ENCODE results near the gene HDAC6. TPM values are rescaled to one million over a fixed set of nuclear protein-coding genes. Genes with fewer than 3 reads are reported as not detected.
"Not testable (repeated sequence)": the region's sequence is repeated elsewhere in the genome, so short reads cannot be mapped to it uniquely, and the experiment has no call there.

The HDAC6 gene
- total RNA-seq, 1 donor from 2014 or later = 33.7 TPM

DNA sequence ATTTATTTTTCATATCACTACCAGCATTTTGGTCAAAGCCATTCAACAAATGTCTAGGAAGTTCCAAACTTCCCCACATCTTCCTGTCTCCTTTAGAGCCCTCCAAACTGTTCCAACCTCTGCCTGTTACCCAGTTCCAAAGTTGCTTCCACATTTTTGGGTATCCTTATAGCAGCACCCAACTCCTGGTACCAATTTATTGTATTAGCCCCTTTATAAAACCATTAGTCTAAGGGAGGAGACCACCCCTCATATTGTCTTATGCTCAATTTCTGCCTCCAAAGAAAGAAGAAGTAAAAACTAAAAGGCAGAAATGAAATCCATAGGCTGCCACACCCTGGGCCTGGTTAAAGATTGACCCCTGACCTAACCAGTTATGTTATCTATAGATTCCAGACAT lies 51.6 kb downstream of the HDAC6 start:
- DNase-seq (ENCODE audit: low spot score); intact Hi-C loops (cut with DNase I): not testable (repeated sequence)

DNA sequence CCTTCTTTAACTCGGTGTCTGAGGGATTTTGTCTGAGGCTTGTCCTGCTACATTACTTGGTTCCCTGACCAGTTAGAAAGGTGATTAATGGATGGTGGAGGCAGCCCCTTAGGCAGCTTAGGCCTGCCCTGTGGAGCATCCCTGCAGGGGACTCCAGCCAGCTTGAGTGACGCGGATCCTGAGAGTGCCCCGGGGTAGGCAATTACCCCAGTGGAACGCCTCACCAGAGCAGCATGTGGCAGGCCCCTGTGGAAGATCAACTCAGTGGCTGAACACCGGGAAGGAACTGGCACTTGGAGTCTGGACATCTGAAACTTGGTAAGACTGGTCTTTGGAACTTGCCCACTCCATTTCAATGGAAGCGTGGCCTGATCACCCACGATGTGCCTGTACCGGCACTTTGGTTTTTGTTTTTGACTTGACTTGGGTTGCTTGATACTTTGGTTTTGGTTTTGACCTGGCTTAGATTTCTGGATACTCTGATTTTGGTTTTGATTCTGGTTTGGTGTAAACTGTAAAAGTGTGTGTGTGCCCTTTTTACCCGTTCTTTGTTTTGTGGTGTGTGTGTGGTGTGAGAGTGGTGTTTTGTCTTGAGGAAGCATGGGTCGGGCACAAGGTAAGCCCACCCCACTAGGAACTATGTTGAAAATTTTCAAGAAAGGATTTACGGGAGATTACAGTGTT lies 52.4 kb downstream of the HDAC6 start:
- DNase-seq (ENCODE audit: low spot score); intact Hi-C loops (cut with DNase I): not testable (repeated sequence)

DNA sequence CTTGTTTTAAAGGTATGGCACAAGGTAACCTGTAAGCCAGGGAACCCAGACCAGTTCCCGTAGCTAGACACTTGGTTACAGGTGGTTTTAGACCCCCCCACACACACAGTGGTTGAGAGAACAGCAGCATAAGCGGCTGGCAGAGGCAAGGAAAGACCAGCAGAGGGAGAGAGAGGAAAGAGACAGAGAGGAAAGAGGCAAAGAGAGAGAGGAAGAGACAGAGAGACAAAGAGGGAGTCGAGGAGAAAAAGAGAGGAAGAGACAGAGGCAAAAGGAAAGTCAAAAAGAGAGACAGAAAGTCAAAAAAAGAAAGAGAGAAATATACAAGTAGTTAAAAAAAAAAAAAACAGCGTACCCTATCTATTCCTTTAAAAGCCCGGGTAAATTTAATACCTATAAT lies 53.0 kb downstream of the HDAC6 start:
- intact Hi-C loops (cut with DNase I) = no loop called here
- DNase-seq (ENCODE audit: low spot score) = no peak

DNA sequence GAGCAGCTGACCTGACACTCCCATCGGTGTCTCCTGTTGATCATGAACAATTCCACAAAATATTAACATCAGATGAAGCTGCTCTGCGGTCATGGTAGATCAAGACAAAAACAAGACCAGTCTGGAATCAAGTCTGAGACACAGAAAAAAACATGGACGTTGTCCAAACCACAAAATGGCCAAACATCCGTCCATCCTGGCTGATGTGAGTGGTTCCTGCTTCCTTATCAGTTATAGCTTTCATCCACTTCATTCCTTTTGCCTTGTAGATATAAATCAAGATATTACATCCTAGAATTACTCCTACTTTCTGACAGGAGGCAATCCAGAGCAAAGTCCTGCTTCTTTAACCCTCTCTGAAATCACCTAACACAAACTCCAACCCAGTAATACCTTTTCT lies 62.3 kb downstream of the HDAC6 start:
- intact Hi-C loops (cut with DNase I) = no loop called here
- DNase-seq (ENCODE audit: low spot score) = no peak

DNA sequence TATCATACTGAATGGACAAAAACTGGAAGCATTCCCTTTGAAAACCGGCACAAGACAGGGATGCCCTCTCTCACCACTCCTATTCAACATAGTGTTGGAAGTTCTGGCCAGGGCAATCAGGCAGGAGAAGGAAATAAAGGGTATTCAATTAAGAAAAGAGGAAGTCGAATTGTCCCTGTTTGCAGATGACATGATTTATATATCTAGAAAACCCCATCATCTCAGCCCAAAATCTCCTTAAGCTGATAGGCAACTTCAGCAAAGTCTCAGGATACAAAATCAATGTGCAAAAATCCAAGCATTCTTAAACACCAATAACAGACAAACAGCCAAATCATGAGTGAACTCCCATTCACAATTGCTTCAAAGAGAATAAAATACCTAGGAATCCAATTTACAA lies 70.2 kb downstream of the HDAC6 start:
- intact Hi-C loops (cut with DNase I); DNase-seq (ENCODE audit: low spot score): not testable (repeated sequence)

Other genes with a start within 250 kb of the HDAC6 start
- gene RBM3, start 227.6 kb upstream of the HDAC6 start, total RNA-seq = 96.9 TPM
- 170 TPM for gene WDR13, start 204.6 kb upstream of the HDAC6 start, total RNA-seq
- gene WAS, start 118.3 kb upstream of the HDAC6 start, total RNA-seq = 2.8 TPM
- gene SUV39H1, start 105.3 kb upstream of the HDAC6 start, total RNA-seq = 2.5 TPM
- gene GLOD5, start 40.3 kb upstream of the HDAC6 start, total RNA-seq = not detected
- not detected for gene GATA1, start 15.5 kb upstream of the HDAC6 start, total RNA-seq
- not detected for gene ERAS, start 24.4 kb downstream of the HDAC6 start, total RNA-seq
- gene PCSK1N, start 33.5 kb downstream of the HDAC6 start, total RNA-seq = 4.1 TPM
- 49.8 TPM for gene TIMM17B, start 95.7 kb downstream of the HDAC6 start, total RNA-seq
- gene PQBP1, start 95.9 kb downstream of the HDAC6 start, total RNA-seq = 42.2 TPM
- 13.0 TPM for gene SLC35A2, start 109.6 kb downstream of the HDAC6 start, total RNA-seq
- gene PIM2, start 117.0 kb downstream of the HDAC6 start, total RNA-seq = 2.7 TPM
- gene OTUD5, start 155.5 kb downstream of the HDAC6 start, total RNA-seq = 29.1 TPM
- 0.27 TPM for gene KCND1, start 169.8 kb downstream of the HDAC6 start, total RNA-seq
- gene GRIPAP1, start 200.2 kb downstream of the HDAC6 start, total RNA-seq = 24.9 TPM
- 21.9 TPM for gene TFE3, start 241.3 kb downstream of the HDAC6 start, total RNA-seq

All from cardiac septum (tissue), 1 donor.